GM19240 (cell line): ENCODE measurements around the gene CPNE6.
"Not testable (repeated sequence)": the region's sequence is repeated elsewhere in the genome, so short reads cannot be mapped to it uniquely, and the experiment has no call there.

Experiments
- DNase-seq: peaks from one replicate; pipeline ENCODE4 v3.0.0; 2011; ENCODE audit warnings: low spot score; ENCODE audit not compliant: insufficient read length

Gene CPNE6

GRCh38 chr14:24102357-24103048, 31.1 kb downstream of the CPNE6 start:
- no peak for DNase-seq

- DNase-seq, result no peak
Observed at GRCh38 chr14:24103451-24103850, 32.1 kb downstream of the CPNE6 start.

- DNase-seq, result not testable (repeated sequence)
Observed at GRCh38 chr14:24105609-24106239, 34.4 kb downstream of the CPNE6 start.

GRCh38 chr14:24106672-24107271, 35.4 kb downstream of the CPNE6 start:
- DNase-seq, result no peak

GRCh38 chr14:24108336-24108874, 37.0 kb downstream of the CPNE6 start:
- DNase-seq, result no peak

- DNase-seq, result no peak
Observed at GRCh38 chr14:24110060-24110459, 38.7 kb downstream of the CPNE6 start.

GRCh38 chr14:24110523-24110922, 39.2 kb downstream of the CPNE6 start:
- DNase-seq, result no peak

- DNase-seq, result no peak
Observed at GRCh38 chr14:24113379-24113800, 42.0 kb downstream of the CPNE6 start.

GRCh38 chr14:24113801-24114531, 42.6 kb downstream of the CPNE6 start:
- peak; percentile 46 for DNase-seq

- DNase-seq, result peak; percentile 91
Observed at GRCh38 chr14:24114532-24115421, 43.4 kb downstream of the CPNE6 start, which contains the start of the genes DCAF11 and NRL. DCAF11 (plus strand) TSS chr14:24114777; CDS start chr14:24115595, 818 bp downstream. NRL (minus strand) TSS chr14:24114949; CDS start chr14:24082848, 32,101 bp downstream.

- no peak for DNase-seq
Observed at GRCh38 chr14:24115422-24116127, 44.2 kb downstream of the CPNE6 start.

GRCh38 chr14:24116128-24116814, 44.9 kb downstream of the CPNE6 start:
- DNase-seq, result no peak

- DNase-seq, result no peak
Observed at GRCh38 chr14:24117179-24117578, 45.8 kb downstream of the CPNE6 start.

- DNase-seq, result no peak
Observed at GRCh38 chr14:24119691-24120090, 48.3 kb downstream of the CPNE6 start.

- no peak for DNase-seq
Observed at GRCh38 chr14:24121210-24121609, 49.8 kb downstream of the CPNE6 start.

GRCh38 chr14:24122416-24122815, 51.1 kb downstream of the CPNE6 start:
- DNase-seq, result no peak

- no peak for DNase-seq
Observed at GRCh38 chr14:24122898-24123297, 51.5 kb downstream of the CPNE6 start.

- DNase-seq, result no peak
Observed at GRCh38 chr14:24123424-24124417, 52.4 kb downstream of the CPNE6 start.
